Ovary (tissue), 9 donors: ENCODE measurements around the gene TEX36. TPM values are rescaled to one million over a fixed set of nuclear protein-coding genes. Genes with fewer than 3 reads are reported as not detected.

ENCODE experiments used
- DNase-seq, 5 donors: peaks; one replicate each; pipeline ENCODE4 v3.0.0-alpha.2; 2019 to 2020
- H3K27ac ChIP-seq, 2 donors: fragments of 200-600 bp; one replicate each; pipeline versions ENCODE4 v1.5.1 to v1.8.0; 2019 to 2022
- H3K27me3 ChIP-seq: fragments of 200-600 bp; one replicate; pipeline ENCODE4 v1.8.0; 2022
- H3K36me3 ChIP-seq: fragments of 200-600 bp; sonication (generic); one replicate; pipeline ENCODE4 v1.5.1; 2019
- H3K4me1 ChIP-seq: one replicate; pipeline ENCODE4 v1.8.1; 2013; ENCODE audit warnings: mild to moderate bottlenecking, moderate library complexity; ENCODE audit not compliant: insufficient read depth
- H3K4me3 ChIP-seq: fragments of 200-600 bp; sonication (generic); one replicate; pipeline ENCODE4 v1.5.1; 2017
- H3K9me3 ChIP-seq, 2 donors: fragments of 200-600 bp in 1 of 2; sonication (generic) in 1 of 2; one replicate each; pipeline versions ENCODE4 v1.5.1 to v1.8.1; 2013 to 2019; ENCODE audit warnings: mild to moderate bottlenecking in 1 of 2, moderate library complexity in 1 of 2
- CTCF ChIP-seq, 3 donors: fragments of 450-650 bp in 2 of 3; fragments of 200-600 bp in 1 of 3; IDR thresholded peaks; one replicate each; pipeline versions ENCODE4 v1.5.1 to v1.8.0; 2016 to 2022; ENCODE audit warnings: antibody characterized with exemption in 3 of 3, mild to moderate bottlenecking in 1 of 3
- EP300 ChIP-seq: sonication (generic); formaldehyde crosslinking; IDR thresholded peaks from one replicate; pipeline ENCODE4 v1.6.1; 2017; ENCODE audit warnings: antibody characterized with exemption
- POLR2A ChIP-seq: fragments of 450-650 bp; IDR thresholded peaks from one replicate; pipeline ENCODE4 v1.6.1; 2017; ENCODE audit warnings: antibody characterized with exemption, mild to moderate bottlenecking, moderate library complexity
- WGBS, 3 donors: extraction: QIAGEN DNeasy Blood & Tissue Kit in 1 of 3; methylation state at CpG; one replicate each; pipeline versions ENCODE4 v1.1.5 to v1.1.7; 2013 to 2017; 5-methylcytosine and 5-hydroxymethylcytosine counted together
- intact Hi-C, 4 donors: fragments of 100-400 bp; cut with DNase I; formaldehyde crosslinking; loops; one replicate each; pipeline versions ENCODE4 v1.11.0 to v1.15.1; 2022 to 2023
- polyA plus RNA-seq, 2 donors: library from polyadenylated mRNA; stranded (reverse); fragments of 200-250 nt in 1 of 2; fragments of 350-450 nt in 1 of 2; fragmentation: Illumina TruSeq in 1 of 2; extraction: RNeasy Lipid Tissue Mini Kit (QIAGEN cat#74804) in 1 of 2; gene quantifications; one replicate each; pipeline ENCODE4 v1.2.3, GENCODE V29; 2013 to 2014
- total RNA-seq, 7 donors: library from RNA; depleted of rRNA in 2 of 7; stranded (reverse); fragments of >200 nt in 2 of 7; fragmentation: NEBNext Ultra II Directional in 3 of 7; extraction: Animal tissue kit (Norgen Biotek cat#: 25700) in 3 of 7; gene quantifications; one replicate each; pipeline versions ENCODE4 v1.1.0 to v1.2.4, GENCODE V29; 2016 to 2023
- donor health status: DM: no; HTN: no; CAD: no; lungs with moderate emphysema.
- donor health status: DM: no; HTN: no; CAD: no.
- donor health status: Bipolar disorder and iron deficiency.
- donor health status: DM: yes; HTN: yes; CAD: no.
- donor health status: DM: no; HTN: no; CAD: no.
- donor health status: DM: yes; HTN: yes; CAD: no.

Gene TEX36
- total and polyA plus RNA-seq, 9 donors: not detected

- intact Hi-C loops: no loop called here
- Histone ChIP-seq H3K27ac (no peak overlapping the region), H3K4me3 (no peak overlapping the region), H3K27me3 (no peaks in the 10 kb centered on the region), H3K4me1 (no peaks in the 10 kb centered on the region), H3K9me3 (no peaks in the 10 kb centered on the region), H3K36me3 (no peaks in the 10 kb centered on the region)
- no peak for TF ChIP-seq POLR2A
- 77 to 79% (median 77%) methylated on average over 1 of the region's 1 CpG for WGBS, 3 donors
- no peak for DNase-seq
Measured at GRCh38 chr10:125672884-125673283, 10.1 kb downstream of the TEX36 start.

GRCh38 chr10:125662584-125662983, 20.4 kb downstream of the TEX36 start:
- Histone ChIP-seq H3K36me3 (no peaks in the 10 kb centered on the region), H3K4me1 (no peaks in the 10 kb centered on the region), H3K27me3 (no peaks in the 10 kb centered on the region), H3K27ac (no peak overlapping the region), H3K4me3 (no peak overlapping the region), H3K9me3 (no peaks in the 10 kb centered on the region)
- TF ChIP-seq POLR2A: no peak
- no peak for TF ChIP-seq EP300
- no peak for TF ChIP-seq CTCF (IDR thresholded peaks at IDR 0.05)
- WGBS, 3 donors: 85 to 95% (median 95%) methylated on average over 2 of the region's 2 CpGs
- no peak for DNase-seq
- intact Hi-C loops: no loop called here

GRCh38 chr10:125661941-125662515, 20.9 kb downstream of the TEX36 start:
- WGBS, 3 donors: 48 to 53% (median 52%) methylated on average over 7 of the region's 7 CpGs
- H3K36me3 ChIP-seq: no peaks in the 10 kb centered on the region
- no peaks in the 10 kb centered on the region for H3K4me1 ChIP-seq
- H3K27ac ChIP-seq: no peak overlapping the region
- no peaks in the 10 kb centered on the region for H3K9me3 ChIP-seq
- H3K27me3 ChIP-seq: no peaks in the 10 kb centered on the region
- H3K4me3 ChIP-seq: no peak overlapping the region
- intact Hi-C loops: no loop called here
- TF ChIP-seq EP300 (no peak), CTCF (IDR thresholded peaks at IDR 0.05) (no peak), POLR2A (no peak)
- DNase-seq: no peak

GRCh38 chr10:125661431-125661940, 21.5 kb downstream of the TEX36 start:
- no peak for TF ChIP-seq POLR2A
- TF ChIP-seq EP300: no peak
- no peak for TF ChIP-seq CTCF (IDR thresholded peaks at IDR 0.05)
- Histone ChIP-seq H3K9me3 (no peaks in the 10 kb centered on the region), H3K27ac (no peak overlapping the region), H3K4me1 (no peaks in the 10 kb centered on the region), H3K4me3 (no peak overlapping the region), H3K27me3 (no peaks in the 10 kb centered on the region), H3K36me3 (no peaks in the 10 kb centered on the region)
- DNase-seq: no peak
- intact Hi-C loops: no loop called here
- 83 to 89% (median 87%) methylated on average over 12 of the region's 12 CpGs for WGBS, 3 donors

GRCh38 chr10:125659071-125659470, 23.9 kb downstream of the TEX36 start:
- no peaks in the 10 kb centered on the region for H3K9me3 ChIP-seq
- H3K4me3 ChIP-seq: no peak overlapping the region
- H3K36me3 ChIP-seq: no peaks in the 10 kb centered on the region
- H3K27ac ChIP-seq: no peak overlapping the region
- 33 to 59% (median 37%) methylated on average over 1 of the region's 1 CpG for WGBS, 3 donors
- intact Hi-C loops: no loop called here
- H3K4me1 ChIP-seq: no peaks in the 10 kb centered on the region
- TF ChIP-seq CTCF (IDR thresholded peaks at IDR 0.05): no peak
- TF ChIP-seq POLR2A: no peak
- no peak for TF ChIP-seq EP300
- no peak for DNase-seq
- no peaks in the 10 kb centered on the region for H3K27me3 ChIP-seq
